Gastrocnemius medialis (tissue), 4 donors: Measurements from ENCODE around the gene MYH7B. TPM values are rescaled to one million over a fixed set of nuclear protein-coding genes. Genes with fewer than 3 reads are reported as not detected.

Experiments
- ATAC-seq, 2 donors: fragments of 150-250 bp; one replicate each; pipeline ENCODE4 v1.9.1; 2016
- DNase-seq, 2 donors: peaks; one replicate each; pipeline ENCODE4 v3.0.0-alpha.2; 2019
- H3K27ac ChIP-seq, 4 donors: fragments of 200-600 bp; sonication (generic); 1 replicate in 1 of 4; 2 replicates in 3 of 4; pipeline ENCODE4 v1.5.1; 2016 to 2018; ENCODE audit warnings: mild to moderate bottlenecking in 2 of 4, moderate library complexity in 1 of 4
- H3K27me3 ChIP-seq, 3 donors: fragments of 200-600 bp; sonication (generic) in 2 of 3; 1 replicate in 1 of 3; 2 replicates in 2 of 3; pipeline versions ENCODE4 v1.5.1 to v1.6.0; 2016 to 2019; ENCODE audit warnings: mild to moderate bottlenecking in 1 of 3, moderate library complexity in 1 of 3
- H3K36me3 ChIP-seq, 2 donors: fragments of 200-600 bp; sonication (generic) in 1 of 2; one replicate each; pipeline ENCODE4 v1.5.1; 2017 to 2018
- H3K4me1 ChIP-seq, 2 donors: fragments of 200-600 bp; sonication (generic) in 1 of 2; one replicate each; pipeline ENCODE4 v1.5.1; 2016 to 2017; ENCODE audit warnings: mild to moderate bottlenecking in 2 of 2
- H3K4me3 ChIP-seq, 4 donors: fragments of 200-600 bp; sonication (generic) in 3 of 4; 1 replicate in 1 of 4; 2 replicates in 3 of 4; pipeline ENCODE4 v1.5.1; 2016 to 2019; ENCODE audit warnings: mild to moderate bottlenecking in 2 of 4
- H3K9me3 ChIP-seq, 3 donors: fragments of 200-600 bp; sonication (generic) in 2 of 3; 1 replicate in 1 of 3; 2 replicates in 2 of 3; pipeline ENCODE4 v1.5.1; 2016 to 2019
- CTCF ChIP-seq, 5 experiments: fragments of 450-650 bp in 3 of 5; fragments of 200-600 bp in 2 of 5; sonication (generic) in 2 of 5; IDR thresholded peaks in 4 of 5; conservative IDR thresholded peaks in 1 of 5; 1 replicate in 4 of 5; 2 replicates in 1 of 5; pipeline ENCODE4 v1.5.1; 2016 to 2019; ENCODE audit warnings: antibody characterized with exemption in 5 of 5, mild to moderate bottlenecking in 3 of 5, moderate library complexity in 3 of 5
- POLR2A ChIP-seq, 2 donors: fragments of 450-650 bp; IDR thresholded peaks; one replicate each; pipeline ENCODE4 v1.6.1; 2017; ENCODE audit warnings: antibody characterized with exemption in 2 of 2, mild to moderate bottlenecking in 2 of 2, moderate library complexity in 2 of 2
- in situ Hi-C, 4 donors: fragments of 200-750 bp; cut with MboI; loops; one replicate each; pipeline versions ENCODE4 v1.15.0 to v1.8.0; 2017; ENCODE audit warnings: low sequenced_read_pairs in 4 of 4
- intact Hi-C: fragments of 100-400 bp; cut with DNase I; formaldehyde crosslinking; loops from one replicate; pipeline ENCODE4 v1.15.1; 2023; ENCODE audit warnings: low total_unique reads
- total RNA-seq, 4 donors: library from RNA; depleted of rRNA; stranded (reverse); fragments of >200 nt; gene quantifications; one replicate each; pipeline versions ENCODE4 v1.1.0 to v1.2.3, GENCODE V29; 2016

MYH7B gene
- total RNA-seq, 4 donors from 2014 or later = 1.6 to 8.5 (median 3.3) TPM

GRCh38 chr20:34988191-34988540 lies 32.5 kb downstream of the MYH7B start:
- Histone ChIP-seq H3K4me1 (peaks cover 10 to 14% of the 10 kb centered on the region in 2 donors), H3K27ac (peak overlapping the region; percentile 13 to 99 (median 92)), H3K9me3 (no peaks in the 10 kb centered on the region), H3K4me3 (no peak overlapping the region), H3K36me3 (peaks cover 0 to under 1% of the 10 kb centered on the region in 2 donors), H3K27me3 (peaks cover 0 to 7% (median 0%) of the 10 kb centered on the region in 3 donors)
- intact Hi-C loops = no loop called here
- TF ChIP-seq POLR2A (IDR thresholded peaks at IDR 0.05) = no peak
- TF ChIP-seq CTCF (IDR thresholded peaks at IDR 0.05 in 4 of 5, conservative IDR thresholded peaks at IDR 0.05 in 1 of 5) = no peak
- in situ Hi-C loops = no loop called here
- DNase-seq (no peak), ATAC-seq (no peak)

- Histone ChIP-seq H3K4me3 (no peak overlapping the region), H3K27me3 (peaks cover 0 to 4% (median 0%) of the 10 kb centered on the region in 3 donors), H3K36me3 (peaks cover 0 to 6% of the 10 kb centered on the region in 2 donors), H3K9me3 (no peaks in the 10 kb centered on the region), H3K27ac (peak overlapping the region in 2 of 4 donors; percentile 13 to 91), H3K4me1 (peaks cover 3 to 7% of the 10 kb centered on the region in 2 donors)
- intact Hi-C loops = no loop called here
- no peak for TF ChIP-seq CTCF (IDR thresholded peaks at IDR 0.05 in 4 of 5, conservative IDR thresholded peaks at IDR 0.05 in 1 of 5)
- TF ChIP-seq POLR2A (IDR thresholded peaks at IDR 0.05) = no peak
- in situ Hi-C loops = no loop called here
- ATAC-seq (no peak), DNase-seq (no peak)
Measured at GRCh38 chr20:34989118-34989517, 33.5 kb downstream of the MYH7B start.

GRCh38 chr20:34989670-34990069 lies 34.0 kb downstream of the MYH7B start:
- H3K4me3 ChIP-seq = no peak overlapping the region
- DNase-seq (no peak), ATAC-seq (no peak)
- peak overlapping the region in 3 of 4 donors; percentile 72 to 91 (median 88) for H3K27ac ChIP-seq
- peaks cover 0 to 12% of the 10 kb centered on the region in 2 donors for H3K36me3 ChIP-seq
- H3K27me3 ChIP-seq = no peaks in the 10 kb centered on the region
- peaks cover 2 to 3% of the 10 kb centered on the region in 2 donors for H3K4me1 ChIP-seq
- H3K9me3 ChIP-seq = no peaks in the 10 kb centered on the region
- intact Hi-C loops = no loop called here
- no peak for TF ChIP-seq CTCF (IDR thresholded peaks at IDR 0.05 in 4 of 5, conservative IDR thresholded peaks at IDR 0.05 in 1 of 5)
- no peak for TF ChIP-seq POLR2A (IDR thresholded peaks at IDR 0.05)
- in situ Hi-C loops = no loop called here

- intact Hi-C loops (no loop called here), in situ Hi-C loops (no loop called here)
- H3K4me1 ChIP-seq = peaks cover 0 to 3% of the 10 kb centered on the region in 2 donors
- H3K4me3 ChIP-seq = no peak overlapping the region
- peaks cover 0 to 17% of the 10 kb centered on the region in 2 donors for H3K36me3 ChIP-seq
- ATAC-seq (no peak), DNase-seq (no peak)
- H3K27ac ChIP-seq = peak overlapping the region; percentile 72 to 91 (median 81)
- H3K9me3 ChIP-seq = no peaks in the 10 kb centered on the region
- H3K27me3 ChIP-seq = no peaks in the 10 kb centered on the region
- no peak for TF ChIP-seq CTCF (IDR thresholded peaks at IDR 0.05 in 4 of 5, conservative IDR thresholded peaks at IDR 0.05 in 1 of 5)
- no peak for TF ChIP-seq POLR2A (IDR thresholded peaks at IDR 0.05)
Measured at GRCh38 chr20:34990231-34990630, 34.6 kb downstream of the MYH7B start.

- in situ Hi-C loops = no loop called here
- peaks cover 0 to 21% of the 10 kb centered on the region in 2 donors for H3K36me3 ChIP-seq
- no peak for DNase-seq
Measured at GRCh38 chr20:34990661-34991214, 35.1 kb downstream of the MYH7B start.

More at GRCh38 chr20:34990661-34991214, 35.1 kb downstream of the MYH7B start:
- H3K9me3 ChIP-seq = no peaks in the 10 kb centered on the region
- intact Hi-C loops = no loop called here
- H3K4me1 ChIP-seq = peaks cover 0 to 3% of the 10 kb centered on the region in 2 donors
- peak overlapping the region; percentile 72 to 91 (median 81) for H3K27ac ChIP-seq
- H3K4me3 ChIP-seq = no peak overlapping the region
- TF ChIP-seq CTCF (IDR thresholded peaks at IDR 0.05 in 4 of 5, conservative IDR thresholded peaks at IDR 0.05 in 1 of 5) (no peak), POLR2A (IDR thresholded peaks at IDR 0.05) (no peak)
- no peak for ATAC-seq
- H3K27me3 ChIP-seq = no peaks in the 10 kb centered on the region
